Activated CD4-positive, alpha-beta memory T cell treated with anti-CD3 and anti-CD28 coated beads, Interleukin-2, amount 10 ng/mL, durations not matched to agents 7 days and 5 days (primary cell): ENCODE measurements around the gene DLGAP5. TPM values are rescaled to one million over a fixed set of nuclear protein-coding genes. Genes with fewer than 3 reads are reported as not detected.

Source experiments
- CTCF ChIA-PET: fragments of 350-600 bp; sonication (Branson Sonifier 250); formaldehyde crosslinking; loops from one replicate; lab custom pipeline; 2021; ENCODE audit warnings: antibody characterized with exemption, inconsistent platforms; lab: Charles Lee
- POLR2A ChIA-PET: fragments of 350-600 bp; sonication (Branson Sonifier 250); formaldehyde crosslinking; loops from one replicate; lab custom pipeline; 2021; ENCODE audit warnings: antibody characterized with exemption; lab: Charles Lee
- DNase-seq: peaks from one replicate; pipeline ENCODE4 v3.0.0-alpha.2; 2020
- H3K27ac Mint-ChIP-seq: one replicate; pipeline ENCODE4 v1.8.0; 2021; ENCODE audit warnings: mild to moderate bottlenecking, mixed read lengths
- H3K27me3 Mint-ChIP-seq: one replicate; pipeline ENCODE4 v1.8.0; 2021; ENCODE audit warnings: mixed read lengths
- H3K36me3 Mint-ChIP-seq: one replicate; pipeline ENCODE4 v1.8.0; 2021; ENCODE audit warnings: low read depth, mixed read lengths
- H3K4me1 Mint-ChIP-seq: one replicate; pipeline ENCODE4 v1.8.0; 2021; ENCODE audit warnings: mixed read lengths
- H3K4me3 Mint-ChIP-seq: one replicate; pipeline ENCODE4 v1.8.0; 2021; ENCODE audit warnings: mild to moderate bottlenecking, mixed read lengths
- H3K9me3 Mint-ChIP-seq: one replicate; pipeline ENCODE4 v1.8.0; 2021; ENCODE audit warnings: mixed read lengths
- total RNA-seq, 2 experiments: library from RNA; stranded (reverse); gene quantifications; one replicate each; pipeline ENCODE4 v1.2.3, GENCODE V29; 2021

The DLGAP5 gene, protein sequence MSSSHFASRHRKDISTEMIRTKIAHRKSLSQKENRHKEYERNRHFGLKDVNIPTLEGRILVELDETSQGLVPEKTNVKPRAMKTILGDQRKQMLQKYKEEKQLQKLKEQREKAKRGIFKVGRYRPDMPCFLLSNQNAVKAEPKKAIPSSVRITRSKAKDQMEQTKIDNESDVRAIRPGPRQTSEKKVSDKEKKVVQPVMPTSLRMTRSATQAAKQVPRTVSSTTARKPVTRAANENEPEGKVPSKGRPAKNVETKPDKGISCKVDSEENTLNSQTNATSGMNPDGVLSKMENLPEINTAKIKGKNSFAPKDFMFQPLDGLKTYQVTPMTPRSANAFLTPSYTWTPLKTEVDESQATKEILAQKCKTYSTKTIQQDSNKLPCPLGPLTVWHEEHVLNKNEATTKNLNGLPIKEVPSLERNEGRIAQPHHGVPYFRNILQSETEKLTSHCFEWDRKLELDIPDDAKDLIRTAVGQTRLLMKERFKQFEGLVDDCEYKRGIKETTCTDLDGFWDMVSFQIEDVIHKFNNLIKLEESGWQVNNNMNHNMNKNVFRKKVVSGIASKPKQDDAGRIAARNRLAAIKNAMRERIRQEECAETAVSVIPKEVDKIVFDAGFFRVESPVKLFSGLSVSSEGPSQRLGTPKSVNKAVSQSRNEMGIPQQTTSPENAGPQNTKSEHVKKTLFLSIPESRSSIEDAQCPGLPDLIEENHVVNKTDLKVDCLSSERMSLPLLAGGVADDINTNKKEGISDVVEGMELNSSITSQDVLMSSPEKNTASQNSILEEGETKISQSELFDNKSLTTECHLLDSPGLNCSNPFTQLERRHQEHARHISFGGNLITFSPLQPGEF
- total RNA-seq: 10 to 100 TPM; 89.7 to 95.8 TPM

DNA sequence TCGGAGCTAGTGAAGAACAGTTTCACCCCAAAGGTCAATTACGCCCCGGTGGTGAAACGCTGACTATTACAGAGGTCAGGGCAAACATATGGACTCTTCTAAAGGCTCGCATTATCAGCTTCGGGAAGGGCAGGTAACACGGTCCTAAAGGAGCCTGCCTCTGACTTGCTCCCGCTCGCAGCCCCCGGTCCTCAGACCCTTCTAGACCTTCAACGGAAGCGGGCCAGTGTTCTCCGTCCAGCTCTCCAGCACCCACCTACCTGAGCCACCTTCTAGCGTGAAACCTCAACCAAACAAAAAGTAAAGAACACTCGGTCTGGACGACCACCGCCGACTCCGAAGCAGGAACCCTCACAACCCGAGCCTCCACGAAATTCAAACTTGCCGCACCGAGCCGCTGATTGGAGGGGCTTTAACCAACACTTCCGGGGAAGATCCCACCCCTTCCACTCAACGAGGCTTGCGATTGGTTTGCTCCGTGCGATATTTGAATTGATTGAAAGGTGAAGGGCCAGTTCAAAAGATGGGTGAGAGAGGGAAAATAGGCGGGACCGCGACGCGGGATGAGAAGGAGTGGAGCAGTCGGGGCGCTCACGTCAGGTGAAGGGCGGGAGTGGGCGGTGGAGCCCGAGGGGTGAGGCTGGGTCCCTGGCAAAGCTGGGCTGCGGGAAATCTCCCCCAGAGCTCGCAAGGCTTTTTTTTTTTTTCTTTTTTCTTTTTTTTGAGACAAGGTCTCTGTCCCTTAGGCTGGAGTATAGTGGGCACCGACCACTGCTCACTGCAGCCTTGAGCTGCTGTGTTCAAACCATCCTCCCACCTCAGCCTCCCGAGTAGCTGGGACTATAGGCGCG lies at the start of gene DLGAP5:
DLGAP5 (minus strand) TSS at position 383 of the 851 bp plus-strand sequence. CDS start 2,406 bp downstream, outside the sequence.
- peak; percentile 95 for DNase-seq
- Mint-ChIP-seq H3K27me3 (peaks cover 4% of the 10 kb centered on the region), H3K4me3 (peak within 1 kb of the TSS; percentile 77), H3K4me1 (peaks cover 39% of the 10 kb centered on the region), H3K27ac (peak within 1 kb of the TSS; percentile 83), H3K36me3 (peaks cover 27% of the 10 kb centered on the region), H3K9me3 (no peaks in the 10 kb centered on the region)
- ChIA-PET POLR2A (interaction anchor here (0.6 to 3.3 kb wide), 37 partner anchors 9 to 390 kb away, joined by 3 to 34 read pairs (median 4); partner anchors contain the start of genes ATG14, GCH1, LGALS3 and MAPK1IP1L), CTCF (interaction anchor here (0.7 to 3.0 kb wide), 9 partner anchors 10 to 385 kb away, joined by 3 to 16 read pairs (median 5); partner anchors contain the start of genes FBXO34 and MAPK1IP1L)

DNA sequence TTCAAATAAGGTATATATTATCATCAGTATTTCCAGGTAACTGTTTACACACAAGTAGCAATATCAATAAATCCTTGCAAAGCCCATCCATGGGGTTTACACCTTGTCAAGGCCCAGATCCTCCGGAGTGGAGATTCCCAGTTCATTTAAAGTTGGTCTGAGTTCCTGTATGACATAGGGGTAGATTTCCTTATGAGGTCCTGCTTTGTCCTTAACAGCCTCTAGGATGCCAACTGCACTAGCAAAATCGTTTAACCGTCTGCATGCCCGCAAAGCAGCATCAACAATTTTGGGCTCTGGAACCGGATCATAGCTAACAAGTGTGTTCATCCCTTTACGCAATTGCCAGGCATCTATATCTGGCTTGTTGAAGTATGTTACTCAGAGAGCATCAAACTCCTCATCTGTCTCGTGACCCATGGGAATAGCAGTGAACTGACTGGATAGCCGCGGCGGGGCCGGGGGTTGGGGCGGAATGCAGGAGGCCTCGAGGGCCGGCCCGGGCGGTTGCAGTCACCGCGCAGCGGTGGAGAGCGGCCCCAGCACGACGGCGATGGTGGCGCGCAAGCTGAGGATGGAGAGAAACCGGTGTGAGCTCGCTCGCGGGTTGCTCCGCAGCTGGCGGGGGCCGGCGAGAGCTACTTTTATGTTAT lies 49.3 kb upstream of the DLGAP5 start:
- H3K9me3 Mint-ChIP-seq: no peaks in the 10 kb centered on the region
- H3K27ac Mint-ChIP-seq: no peak overlapping the region
- H3K36me3 Mint-ChIP-seq: no peaks in the 10 kb centered on the region
- POLR2A ChIA-PET: no interaction called here
- H3K27me3 Mint-ChIP-seq: peaks cover 22% of the 10 kb centered on the region
- H3K4me1 Mint-ChIP-seq: peaks cover 3% of the 10 kb centered on the region
- no peak overlapping the region for H3K4me3 Mint-ChIP-seq
- CTCF ChIA-PET: no interaction called here
- no peak for DNase-seq

DNA sequence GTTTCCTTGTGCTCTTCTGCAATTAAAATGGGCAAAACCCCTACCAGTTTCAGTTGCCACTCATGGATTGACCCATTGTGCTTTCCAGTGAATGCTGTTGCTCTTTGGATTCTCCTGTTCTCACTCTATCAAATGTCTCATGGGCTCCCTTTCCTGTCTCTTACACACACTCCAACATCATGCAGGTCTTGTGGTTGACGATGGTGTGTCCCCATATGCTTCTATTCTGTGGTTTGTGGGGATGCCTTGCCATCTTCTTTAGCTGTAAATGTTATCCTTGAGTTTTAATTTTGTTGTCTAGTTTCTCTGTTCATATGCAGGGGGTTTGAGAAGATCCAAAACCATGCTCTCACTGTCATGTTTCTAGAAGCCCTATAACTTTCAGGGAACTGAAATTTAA lies 47.9 kb upstream of the DLGAP5 start:
- Mint-ChIP-seq H3K9me3 (no peaks in the 10 kb centered on the region), H3K4me3 (no peak overlapping the region), H3K4me1 (peaks cover 3% of the 10 kb centered on the region), H3K36me3 (no peaks in the 10 kb centered on the region), H3K27me3 (peaks cover 20% of the 10 kb centered on the region), H3K27ac (no peak overlapping the region)
- CTCF ChIA-PET: interaction anchor here (0.7 kb wide), 1 partner anchor 28 kb away, joined by 3 read pairs; no protein-coding TSS in a partner anchor
- POLR2A ChIA-PET: no interaction called here
- no peak for DNase-seq

- Mint-ChIP-seq H3K4me1 (peaks cover 3% of the 10 kb centered on the region), H3K27me3 (peaks cover 25% of the 10 kb centered on the region), H3K27ac (no peak overlapping the region), H3K36me3 (no peaks in the 10 kb centered on the region), H3K9me3 (no peaks in the 10 kb centered on the region), H3K4me3 (no peak overlapping the region)
- ChIA-PET POLR2A (no interaction called here), CTCF (no interaction called here)
- DNase-seq: no peak
Measured at GRCh38 chr14:55238019-55238680, 46.8 kb upstream of the DLGAP5 start.

GRCh38 chr14:55233591-55233990 lies 42.2 kb upstream of the DLGAP5 start:
- CTCF ChIA-PET: interaction anchor here (0.9 to 1.3 kb wide), 2 partner anchors 12 to 37 kb away, joined by 3 to 4 read pairs; partner anchors contain the start of gene FBXO34
- Mint-ChIP-seq H3K36me3 (no peaks in the 10 kb centered on the region), H3K27me3 (peaks cover 21% of the 10 kb centered on the region), H3K27ac (no peak overlapping the region), H3K4me1 (no peaks in the 10 kb centered on the region), H3K4me3 (no peak overlapping the region), H3K9me3 (no peaks in the 10 kb centered on the region)
- POLR2A ChIA-PET: no interaction called here
- DNase-seq: no peak

- ChIA-PET CTCF (interaction anchor here (1.2 kb wide), 1 partner anchor 18 kb away, joined by 3 read pairs; no protein-coding TSS in a partner anchor), POLR2A (interaction anchor here (0.6 kb wide), 1 partner anchor 109 kb away, joined by 3 read pairs; no protein-coding TSS in a partner anchor)
- Mint-ChIP-seq H3K27ac (no peak overlapping the region), H3K4me1 (no peaks in the 10 kb centered on the region), H3K36me3 (no peaks in the 10 kb centered on the region), H3K9me3 (peaks cover 12% of the 10 kb centered on the region), H3K27me3 (peaks cover 15% of the 10 kb centered on the region), H3K4me3 (no peak overlapping the region)
- no peak for DNase-seq
Measured at GRCh38 chr14:55228261-55228660, 36.9 kb upstream of the DLGAP5 start.

DNA sequence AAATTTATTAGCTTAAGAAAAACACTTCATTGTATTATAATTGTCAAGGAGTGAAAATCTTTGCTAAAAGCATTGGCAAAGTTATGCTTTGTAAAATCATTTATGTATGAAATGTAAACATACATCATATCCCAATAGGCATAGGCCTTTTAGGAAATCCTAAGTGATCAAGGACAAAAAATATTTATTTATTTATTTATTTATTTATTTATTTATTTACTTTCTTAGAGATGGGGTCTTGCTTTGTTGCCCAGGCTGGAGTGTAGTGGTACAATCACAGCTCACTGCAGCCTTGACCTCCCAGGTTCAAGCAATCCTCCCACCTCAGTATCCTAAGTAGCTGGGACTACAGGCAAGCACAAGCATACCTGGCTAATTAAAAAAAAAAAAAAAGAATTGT lies 32.0 kb upstream of the DLGAP5 start:
- Mint-ChIP-seq H3K36me3 (no peaks in the 10 kb centered on the region), H3K9me3 (peaks cover 12% of the 10 kb centered on the region), H3K27ac (no peak overlapping the region), H3K27me3 (peaks cover 2% of the 10 kb centered on the region), H3K4me3 (no peak overlapping the region), H3K4me1 (peaks cover 9% of the 10 kb centered on the region)
- no peak for DNase-seq
- CTCF ChIA-PET: interaction anchor here (1.0 to 1.9 kb wide), 2 partner anchors 10 to 23 kb away, joined by 3 to 4 read pairs; no protein-coding TSS in a partner anchor
- POLR2A ChIA-PET: no interaction called here

GRCh38 chr14:55221968-55222367 lies 30.6 kb upstream of the DLGAP5 start:
- ChIA-PET CTCF (interaction anchor here (1.9 kb wide), 1 partner anchor 8 kb away, joined by 4 read pairs; no protein-coding TSS in a partner anchor), POLR2A (no interaction called here)
- Mint-ChIP-seq H3K36me3 (no peaks in the 10 kb centered on the region), H3K9me3 (peaks cover 9% of the 10 kb centered on the region), H3K4me1 (peaks cover 9% of the 10 kb centered on the region), H3K4me3 (no peak overlapping the region), H3K27ac (no peak overlapping the region), H3K27me3 (no peaks in the 10 kb centered on the region)
- no peak for DNase-seq

DNA sequence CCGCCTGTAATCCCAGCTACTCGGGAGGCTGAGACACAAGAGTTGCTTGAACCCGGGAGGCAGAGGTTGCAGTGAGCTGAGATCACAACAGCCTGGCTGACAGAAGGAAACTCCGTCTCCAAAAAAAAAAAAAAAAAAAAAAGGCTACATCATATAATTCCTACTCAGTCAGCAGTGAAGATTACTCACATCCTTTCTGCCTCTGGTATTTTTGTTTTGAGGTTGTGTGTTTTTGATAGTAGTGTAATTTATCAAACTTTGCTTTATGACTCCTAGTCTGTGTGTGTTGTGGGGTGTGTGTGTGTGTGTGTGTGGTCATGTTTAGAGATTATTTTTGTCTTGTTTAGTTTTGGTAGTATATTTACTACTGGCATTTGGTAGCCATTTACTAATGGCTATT lies 29.8 kb upstream of the DLGAP5 start:
- no peaks in the 10 kb centered on the region for H3K27me3 Mint-ChIP-seq
- H3K9me3 Mint-ChIP-seq: peaks cover 3% of the 10 kb centered on the region
- H3K4me3 Mint-ChIP-seq: no peak overlapping the region
- DNase-seq: no peak
- H3K4me1 Mint-ChIP-seq: peaks cover 9% of the 10 kb centered on the region
- CTCF ChIA-PET: interaction anchor here (0.7 to 1.9 kb wide), 2 partner anchors 8 to 18 kb away, joined by 3 to 4 read pairs; no protein-coding TSS in a partner anchor
- POLR2A ChIA-PET: no interaction called here
- no peak overlapping the region for H3K27ac Mint-ChIP-seq
- H3K36me3 Mint-ChIP-seq: no peaks in the 10 kb centered on the region

- CTCF ChIA-PET: no interaction called here
Measured at GRCh38 chr14:55220230-55220629, 28.8 kb upstream of the DLGAP5 start.

GRCh38 chr14:55212634-55213033 lies 21.2 kb upstream of the DLGAP5 start:
- Mint-ChIP-seq H3K4me1 (peaks cover 3% of the 10 kb centered on the region), H3K4me3 (no peak overlapping the region), H3K9me3 (no peaks in the 10 kb centered on the region), H3K27ac (no peak overlapping the region), H3K27me3 (peaks cover 5% of the 10 kb centered on the region), H3K36me3 (no peaks in the 10 kb centered on the region)
- CTCF ChIA-PET: interaction anchor here (0.9 to 3.6 kb wide), 13 partner anchors 21 to 227 kb away, joined by 3 to 32 read pairs (median 3); partner anchors contain the start of genes ATG14, DLGAP5, SOCS4 and TBPL2
- DNase-seq: no peak
- POLR2A ChIA-PET: interaction anchor here (0.6 to 1.5 kb wide), 4 partner anchors 12 to 161 kb away, joined by 3 to 5 read pairs (median 4); partner anchors contain the start of gene MAPK1IP1L

More at GRCh38 chr14:55220230-55220629, 28.8 kb upstream of the DLGAP5 start:
- Mint-ChIP-seq H3K9me3 (no peaks in the 10 kb centered on the region), H3K36me3 (no peaks in the 10 kb centered on the region), H3K27ac (no peak overlapping the region), H3K4me3 (no peak overlapping the region), H3K27me3 (no peaks in the 10 kb centered on the region), H3K4me1 (peaks cover 9% of the 10 kb centered on the region)
- DNase-seq: no peak
- POLR2A ChIA-PET: no interaction called here
